Measurements from ENCODE around the gene SRRT.
A peak's percentile ranks its signal among the peaks of the same experiment; 100 is the strongest.

Gene SRRT

DNA sequence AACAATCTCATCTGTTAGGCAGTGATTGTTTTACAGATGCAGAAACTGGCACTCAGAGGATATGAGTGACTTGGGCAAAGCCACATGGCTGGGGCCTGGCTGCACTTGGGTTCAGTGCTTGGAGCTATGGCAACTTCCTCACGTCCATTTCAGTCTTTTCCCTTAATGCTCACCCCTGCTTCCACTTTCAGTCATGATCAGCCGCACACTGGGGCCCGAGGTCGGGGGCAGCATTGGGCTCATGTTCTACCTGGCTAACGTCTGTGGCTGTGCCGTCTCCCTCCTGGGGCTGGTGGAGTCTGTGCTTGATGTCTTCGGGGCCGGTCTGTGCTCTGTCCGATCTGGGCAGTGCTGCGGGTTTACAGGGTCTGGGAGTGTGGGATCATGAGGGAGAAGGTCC, 19.4 kb upstream of the SRRT start:
- peak; percentile 0 for DNase-seq (ENCODE audit: low spot score)

DNA sequence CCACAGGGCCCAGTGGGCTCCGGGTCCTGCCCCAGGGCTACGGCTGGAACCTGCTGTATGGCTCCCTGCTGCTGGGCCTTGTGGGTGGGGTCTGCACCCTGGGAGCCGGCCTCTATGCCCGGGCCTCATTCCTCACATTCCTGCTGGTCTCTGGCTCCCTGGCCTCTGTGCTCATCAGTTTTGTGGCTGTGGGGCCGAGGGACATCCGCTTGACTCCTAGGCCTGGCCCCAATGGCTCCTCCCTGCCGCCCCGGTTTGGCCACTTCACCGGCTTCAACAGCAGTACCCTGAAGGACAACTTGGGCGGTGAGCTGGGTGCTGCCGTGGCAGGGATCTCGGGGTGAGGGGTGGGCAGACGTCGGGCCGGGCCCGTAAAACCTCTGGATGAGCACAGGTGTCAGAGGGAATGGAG, 18.0 kb upstream of the SRRT start:
- DNase-seq (ENCODE audit: low spot score), result peak; percentile 2

DNA sequence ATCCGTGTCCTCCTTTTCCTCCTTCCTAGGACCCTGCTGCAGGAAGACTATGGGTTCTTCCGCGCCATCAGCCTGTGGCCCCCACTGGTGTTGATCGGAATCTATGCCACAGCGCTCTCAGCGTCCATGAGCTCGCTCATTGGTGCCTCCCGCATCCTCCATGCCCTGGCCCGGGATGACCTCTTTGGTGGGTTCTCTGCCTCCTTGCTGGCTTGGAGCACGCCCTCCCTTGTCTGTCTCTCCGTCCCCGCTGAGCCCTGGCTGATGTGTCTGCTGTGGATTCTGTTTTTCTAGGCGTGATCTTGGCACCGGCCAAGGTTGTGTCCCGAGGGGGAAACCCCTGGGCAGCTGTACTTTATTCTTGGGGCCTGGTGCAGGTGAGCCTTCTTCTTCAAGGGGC, 15.0 kb upstream of the SRRT start:
- DNase-seq (ENCODE audit: low spot score), result peak; percentile 2

DNA sequence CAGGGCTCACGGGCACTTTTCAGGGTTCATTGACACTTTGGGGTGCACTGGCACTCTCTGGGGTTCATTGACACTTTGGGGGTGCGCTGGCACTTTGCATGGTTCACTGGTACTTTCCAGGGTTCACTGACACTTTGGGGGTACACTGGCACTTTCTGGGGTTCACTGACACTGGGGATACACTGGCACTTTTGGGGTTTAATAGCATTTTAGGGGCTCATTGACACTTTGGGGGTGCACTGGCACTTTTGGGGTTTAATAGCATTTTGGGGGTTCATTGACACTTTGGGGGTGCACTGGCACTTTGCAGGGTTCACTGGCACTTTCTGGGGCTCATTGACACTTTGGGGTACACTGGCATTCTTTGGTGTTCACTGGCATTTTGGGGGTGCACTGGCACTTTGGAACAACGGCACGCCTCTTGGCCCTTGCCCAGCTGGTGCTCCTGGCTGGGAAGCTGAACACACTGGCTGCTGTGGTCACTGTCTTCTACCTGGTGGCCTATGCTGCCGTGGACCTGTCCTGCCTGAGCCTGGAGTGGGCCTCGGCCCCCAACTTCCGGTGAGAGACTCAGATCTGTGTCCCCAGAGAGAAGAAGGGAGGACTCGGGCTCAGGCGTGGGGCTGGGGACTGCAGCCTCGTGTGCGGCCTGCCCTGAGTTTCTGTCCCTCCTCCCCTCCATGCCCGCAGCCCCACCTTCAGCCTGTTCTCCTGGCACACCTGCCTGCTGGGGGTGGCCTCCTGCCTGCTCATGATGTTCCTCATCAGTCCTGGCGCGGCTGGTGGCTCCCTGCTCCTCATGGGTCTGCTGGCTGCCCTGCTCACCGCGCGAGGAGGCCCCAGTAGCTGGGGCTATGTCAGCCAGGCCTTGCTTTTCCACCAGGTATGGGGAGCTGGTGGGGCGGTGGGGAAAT, 13.9 kb upstream of the SRRT start:
- DNase-seq (ENCODE audit: low spot score), result no peak

DNA sequence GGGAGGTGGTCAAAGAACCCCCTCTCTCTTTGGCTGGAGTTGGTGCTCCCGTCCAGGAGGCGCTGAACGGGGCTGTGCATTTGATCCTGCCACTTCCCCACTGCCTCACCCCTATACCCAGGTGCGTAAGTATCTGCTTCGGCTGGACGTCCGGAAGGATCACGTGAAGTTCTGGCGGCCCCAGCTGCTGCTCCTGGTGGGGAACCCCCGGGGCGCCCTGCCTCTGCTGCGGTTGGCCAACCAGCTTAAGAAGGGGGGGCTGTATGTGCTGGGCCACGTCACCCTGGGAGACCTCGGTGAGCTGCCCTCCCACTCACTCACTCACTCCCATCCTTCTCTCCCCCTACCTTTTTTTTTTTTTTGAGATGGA, 13.3 kb upstream of the SRRT start:
- DNase-seq (ENCODE audit: low spot score), result no peak

DNA sequence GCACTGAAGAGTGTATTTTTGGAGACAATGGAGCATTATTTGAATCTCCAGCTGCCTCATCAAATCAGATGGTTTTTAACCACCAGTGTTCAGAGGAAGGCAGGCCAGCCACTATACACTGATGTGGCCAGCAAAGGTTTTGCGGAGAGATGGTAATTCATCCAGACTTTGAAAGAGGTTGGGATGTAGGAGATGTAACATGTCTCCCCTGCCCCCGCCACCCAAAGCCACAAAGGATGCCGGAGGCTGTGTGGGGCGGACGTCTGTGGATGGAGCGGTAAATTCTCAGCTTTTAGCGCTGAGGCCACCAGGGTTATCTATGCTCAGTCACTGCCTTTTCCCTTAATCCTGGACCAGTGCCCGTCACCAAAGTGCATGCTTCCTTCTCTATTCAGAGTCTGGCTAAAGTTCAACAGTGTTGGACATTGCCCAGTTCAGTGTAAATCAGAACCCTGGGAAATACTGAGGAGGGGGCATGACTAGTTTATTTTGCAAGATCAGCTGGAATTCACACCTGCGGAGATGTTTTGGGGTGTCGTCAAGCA, 11.4 kb upstream of the SRRT start:
- DNase-seq (ENCODE audit: low spot score), result no peak

DNA sequence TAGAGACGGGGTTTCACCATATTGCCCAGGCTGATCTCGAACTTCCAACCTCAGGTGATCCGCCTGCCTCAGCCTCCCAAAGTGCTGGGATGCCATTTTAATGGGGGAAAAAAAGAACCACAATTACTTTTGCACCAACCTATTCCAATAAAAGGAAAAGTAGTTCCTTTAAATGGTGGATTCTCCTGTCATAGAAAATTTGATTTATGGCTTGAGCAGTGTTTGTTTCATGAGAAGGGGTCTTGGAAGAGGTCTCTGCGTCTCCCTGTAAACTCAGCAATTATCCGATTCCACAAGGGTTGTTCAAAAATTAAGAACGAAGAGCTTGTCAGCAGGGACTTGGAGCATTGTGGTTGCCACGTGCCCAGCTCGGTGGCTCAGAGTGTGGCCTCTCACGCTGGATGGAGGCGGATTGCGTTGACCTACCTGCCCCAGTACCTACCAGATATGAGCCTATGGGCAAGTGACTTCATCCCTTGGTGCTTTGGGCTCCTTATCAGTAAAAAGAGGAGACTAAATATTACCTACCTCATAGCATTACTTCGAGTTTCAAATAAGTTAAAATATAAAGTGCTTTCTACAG, 10.5 kb upstream of the SRRT start:
- no peak for DNase-seq (ENCODE audit: low spot score)

DNA sequence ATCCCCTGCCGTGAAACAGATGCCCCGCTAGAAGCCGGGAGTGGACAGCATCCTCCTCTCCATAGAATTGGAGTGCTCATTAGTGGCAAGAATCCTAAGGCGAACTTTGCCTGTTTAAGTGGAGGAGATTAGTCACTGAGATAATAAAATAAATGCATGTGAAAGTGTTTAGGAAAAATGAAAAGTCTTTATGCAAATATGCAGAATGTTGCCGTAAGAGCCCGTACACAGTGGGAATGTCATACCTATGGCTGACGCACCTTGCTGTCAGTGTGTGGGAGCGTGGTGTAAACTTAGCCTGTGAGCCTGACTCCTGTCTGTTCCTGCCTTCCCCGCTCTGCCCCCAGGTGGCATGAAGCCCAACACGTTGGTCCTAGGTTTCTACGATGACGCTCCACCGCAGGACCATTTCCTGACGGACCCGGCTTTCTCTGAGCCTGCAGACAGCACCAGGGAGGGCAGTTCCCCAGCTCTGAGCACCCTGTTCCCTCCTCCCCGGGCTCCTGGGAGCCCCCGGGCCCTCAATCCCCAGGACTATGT, 9.5 kb upstream of the SRRT start:
- DNase-seq (ENCODE audit: low spot score), result no peak

DNA sequence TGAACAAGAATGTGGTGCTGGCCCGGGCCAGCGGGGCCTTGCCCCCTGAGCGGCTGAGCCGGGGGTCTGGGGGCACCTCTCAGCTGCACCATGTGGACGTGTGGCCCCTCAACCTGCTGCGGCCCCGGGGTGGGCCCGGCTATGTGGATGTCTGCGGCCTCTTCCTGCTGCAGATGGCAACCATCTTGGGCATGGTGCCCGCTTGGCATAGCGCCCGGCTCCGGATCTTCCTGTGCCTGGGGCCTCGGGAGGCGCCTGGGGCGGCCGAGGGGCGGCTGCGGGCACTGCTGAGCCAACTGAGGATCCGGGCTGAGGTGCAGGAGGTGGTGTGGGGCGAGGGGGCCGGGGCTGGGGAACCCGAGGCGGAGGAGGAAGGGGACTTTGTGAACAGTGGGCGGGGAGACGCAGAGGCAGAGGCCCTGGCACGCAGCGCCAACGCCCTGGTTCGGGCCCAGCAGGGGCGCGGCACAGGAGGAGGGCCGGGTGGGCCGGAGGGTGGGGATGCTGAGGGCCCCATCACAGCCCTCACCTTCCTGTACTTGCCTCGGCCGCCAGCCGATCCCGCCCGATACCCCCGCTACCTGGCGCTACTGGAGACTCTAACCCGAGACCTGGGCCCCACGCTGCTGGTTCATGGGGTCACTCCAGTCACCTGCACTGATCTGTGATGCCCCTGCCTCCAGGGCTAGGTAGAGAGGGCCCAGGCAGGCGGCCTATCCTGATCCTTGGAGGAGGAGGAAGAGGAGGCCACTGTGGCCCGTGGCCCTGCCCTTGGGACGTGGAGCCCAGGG, 8.8 kb upstream of the SRRT start:
- no peak for DNase-seq (ENCODE audit: low spot score)

DNA sequence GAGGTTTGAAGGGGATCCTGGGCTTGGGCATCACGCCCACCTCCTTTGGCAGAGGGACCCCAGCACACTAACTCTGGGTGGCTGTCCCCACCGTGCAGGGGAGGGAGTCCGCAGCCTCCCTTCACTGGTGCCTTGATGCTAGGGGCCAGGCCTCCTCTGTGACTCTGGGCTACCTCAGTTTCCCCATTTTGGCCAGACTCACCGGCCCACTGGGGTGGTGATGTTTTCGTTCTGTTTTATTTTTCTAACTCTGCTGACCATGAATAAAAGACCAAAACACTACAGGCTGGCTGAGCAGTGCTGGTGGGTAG, 8.2 kb upstream of the SRRT start:
- DNase-seq (ENCODE audit: low spot score), result no peak

DNA sequence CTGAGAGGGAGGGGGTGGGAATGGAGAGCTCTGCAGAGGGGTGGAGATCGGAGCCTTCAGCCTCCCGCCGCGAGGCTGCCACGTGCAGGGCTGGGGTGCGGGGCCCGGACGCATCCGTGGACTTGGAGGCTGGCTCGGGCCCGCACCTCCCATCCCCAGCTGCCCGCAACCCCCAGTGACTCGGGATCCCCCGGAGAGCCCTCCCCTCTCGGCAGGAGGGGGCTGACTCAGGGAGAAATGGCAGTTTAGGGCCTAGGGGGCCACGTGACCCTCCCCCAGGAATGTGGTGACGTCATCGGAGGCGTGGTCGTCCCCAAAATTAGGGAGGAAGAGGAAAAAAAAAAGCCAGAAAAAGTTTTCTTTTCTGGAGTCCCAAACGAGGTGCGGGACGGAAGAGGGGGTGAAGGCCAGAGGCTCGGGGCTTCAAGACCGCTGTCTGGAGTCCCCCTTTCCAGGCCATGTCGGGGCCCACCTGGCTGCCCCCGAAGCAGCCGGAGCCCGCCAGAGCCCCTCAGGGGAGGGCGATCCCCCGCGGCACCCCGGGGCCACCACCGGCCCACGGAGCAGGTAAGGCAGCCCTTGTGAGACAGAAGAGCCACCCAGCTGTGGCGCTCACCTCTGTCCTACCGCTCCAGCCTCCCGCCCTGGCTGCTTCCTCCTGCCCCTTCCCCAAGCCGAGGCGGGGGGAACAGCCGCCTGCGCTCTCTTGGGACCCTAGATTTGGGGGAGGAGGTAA, 7.7 kb upstream of the SRRT start, which contains the start of gene TRIP6:
TRIP6 (plus strand) TSS at position 348 of the 736 bp plus-strand sequence; CDS start at position 459, 111 bp downstream.
- DNase-seq (ENCODE audit: low spot score), result peak; percentile 98

DNA sequence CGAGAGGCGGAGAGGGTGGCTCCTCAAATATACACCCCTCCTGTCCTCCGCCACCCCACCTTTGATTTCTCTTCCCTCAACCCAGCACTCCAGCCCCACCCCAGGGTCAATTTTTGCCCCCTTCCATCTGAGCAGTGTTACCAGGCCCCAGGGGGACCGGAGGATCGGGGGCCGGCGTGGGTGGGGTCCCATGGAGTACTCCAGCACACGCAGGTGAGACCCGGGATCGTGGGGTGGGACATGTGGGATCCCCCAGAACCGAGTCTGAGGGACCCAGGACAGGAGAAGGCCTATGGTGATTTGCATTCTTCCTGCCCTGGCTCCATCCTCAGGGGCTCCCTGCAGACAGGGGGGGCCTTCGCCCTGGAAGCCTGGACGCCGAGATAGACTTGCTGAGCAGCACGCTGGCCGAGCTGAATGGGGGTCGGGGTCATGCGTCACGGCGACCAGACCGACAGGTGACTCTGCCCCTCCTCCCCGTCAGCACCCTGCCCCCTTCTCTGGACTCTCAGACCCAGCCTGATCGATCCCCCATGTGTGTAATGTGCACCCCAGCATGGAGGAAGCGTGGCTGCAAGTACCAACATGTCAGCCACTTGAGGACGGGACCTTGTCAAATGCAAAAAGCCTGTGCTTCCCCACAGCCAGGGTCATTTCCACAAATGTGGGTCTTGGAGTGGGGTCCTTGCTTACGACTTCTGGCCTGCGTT, 7.0 kb upstream of the SRRT start:
- DNase-seq (ENCODE audit: low spot score), result no peak

DNA sequence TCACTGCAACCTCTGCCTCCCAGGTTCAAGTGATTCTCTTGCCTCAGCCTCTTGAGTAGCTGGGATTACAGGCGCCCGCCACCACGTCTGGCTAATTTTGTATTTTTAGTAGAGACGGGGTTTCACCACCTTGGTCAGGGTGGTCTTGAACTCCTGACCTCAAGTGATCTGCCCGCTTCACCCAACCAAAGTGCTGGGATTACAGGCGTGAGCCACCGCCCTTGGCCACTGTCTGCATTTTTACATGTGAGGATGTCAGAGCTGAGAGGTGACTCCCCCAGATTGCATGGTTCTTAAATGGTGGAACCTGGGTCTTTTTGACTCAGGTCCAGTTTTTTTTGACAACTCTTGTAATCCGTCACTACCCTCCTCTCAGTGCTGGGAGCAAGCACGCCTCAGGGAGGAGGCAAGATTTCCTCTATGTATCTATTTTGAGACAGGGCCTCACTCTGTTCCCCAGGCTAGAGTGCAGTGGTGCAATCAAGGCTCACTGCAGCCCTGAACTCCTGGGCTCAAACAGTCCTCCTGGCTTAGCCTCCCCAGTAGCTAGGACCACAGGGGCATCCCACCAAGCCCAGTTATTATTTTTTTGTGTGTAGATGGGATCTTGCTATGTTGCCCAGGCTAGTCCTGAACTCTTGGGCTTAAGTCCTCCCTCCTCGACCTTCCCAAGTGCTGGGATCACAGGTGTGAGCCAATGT, 1.2 kb upstream of the SRRT start:
- no peak for DNase-seq (ENCODE audit: low spot score)

DNA sequence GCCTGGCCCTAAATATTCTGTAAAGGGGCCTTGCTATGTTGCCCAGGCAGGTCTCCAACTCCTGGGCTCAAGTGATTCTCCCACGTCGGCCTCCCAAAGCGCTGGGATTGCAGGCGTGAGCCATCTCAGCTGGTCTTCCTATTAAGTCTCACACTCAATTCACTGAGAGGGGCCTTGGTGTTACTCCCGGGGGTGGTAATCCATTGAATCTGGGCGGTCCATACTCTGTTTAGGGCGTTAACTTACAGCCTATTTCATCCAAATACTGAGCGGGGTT, 665 bp upstream of the SRRT start:
- DNase-seq (ENCODE audit: low spot score), result no peak

DNA sequence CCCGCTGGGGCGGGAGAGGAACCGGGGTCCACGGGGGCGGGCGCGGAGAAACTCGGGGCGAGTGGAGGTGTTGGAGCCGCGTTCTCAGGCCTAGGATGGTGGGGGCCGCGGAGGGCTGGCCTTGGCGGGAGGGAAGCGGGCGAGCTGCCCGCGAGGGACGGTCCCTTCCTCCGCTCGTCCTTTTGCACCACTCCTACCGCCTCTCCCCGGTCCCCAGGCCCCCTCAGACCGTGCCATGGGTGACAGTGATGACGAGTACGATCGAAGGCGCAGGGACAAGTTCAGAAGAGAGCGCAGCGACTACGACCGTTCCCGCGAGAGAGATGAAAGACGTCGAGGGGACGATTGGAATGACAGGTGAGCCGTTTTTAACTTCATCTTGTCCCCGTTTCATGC, 451 bp downstream of the SRRT start:
- no peak for DNase-seq (ENCODE audit: low spot score)

DNA sequence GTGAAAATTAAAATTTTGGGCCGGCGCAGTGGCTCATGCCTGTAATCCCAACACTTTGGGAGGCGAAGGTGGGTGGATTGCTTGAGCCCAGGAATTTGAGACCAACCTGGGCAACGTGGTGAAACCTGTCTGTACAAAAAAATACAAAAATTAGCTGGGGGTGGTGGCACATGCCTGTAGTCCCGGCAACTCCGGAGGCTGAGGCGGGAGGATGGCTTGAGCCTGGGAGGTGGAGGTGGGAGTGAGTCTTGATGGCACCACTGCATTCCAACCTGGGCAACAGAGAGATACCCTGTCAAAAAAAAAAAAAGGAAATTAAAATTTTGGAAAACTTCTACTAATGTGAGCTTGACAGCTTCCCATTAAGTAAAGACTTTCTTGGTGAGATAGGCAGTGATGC, 3.1 kb downstream of the SRRT start:
- no peak for DNase-seq (ENCODE audit: low spot score)

DNA sequence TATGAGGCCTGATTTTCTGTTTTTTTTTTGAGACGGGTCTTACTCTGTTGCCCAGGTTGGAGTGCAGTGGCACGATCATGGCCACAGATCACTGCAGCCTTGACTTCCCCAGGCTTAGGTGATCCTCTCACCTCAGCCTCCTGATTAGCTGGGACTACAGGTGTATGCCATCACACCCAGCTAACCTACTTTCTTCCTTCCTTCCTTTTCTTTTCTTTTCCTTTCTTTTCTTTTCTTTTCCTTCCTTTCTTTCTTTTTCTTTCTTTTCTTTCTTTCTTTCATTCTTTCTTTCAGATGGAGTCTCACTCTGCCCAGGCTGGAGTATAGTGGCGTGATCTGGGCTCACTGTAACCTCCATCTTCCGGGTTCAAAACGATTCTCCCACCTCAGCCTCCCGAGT, 3.8 kb downstream of the SRRT start:
- no peak for DNase-seq (ENCODE audit: low spot score)

DNA sequence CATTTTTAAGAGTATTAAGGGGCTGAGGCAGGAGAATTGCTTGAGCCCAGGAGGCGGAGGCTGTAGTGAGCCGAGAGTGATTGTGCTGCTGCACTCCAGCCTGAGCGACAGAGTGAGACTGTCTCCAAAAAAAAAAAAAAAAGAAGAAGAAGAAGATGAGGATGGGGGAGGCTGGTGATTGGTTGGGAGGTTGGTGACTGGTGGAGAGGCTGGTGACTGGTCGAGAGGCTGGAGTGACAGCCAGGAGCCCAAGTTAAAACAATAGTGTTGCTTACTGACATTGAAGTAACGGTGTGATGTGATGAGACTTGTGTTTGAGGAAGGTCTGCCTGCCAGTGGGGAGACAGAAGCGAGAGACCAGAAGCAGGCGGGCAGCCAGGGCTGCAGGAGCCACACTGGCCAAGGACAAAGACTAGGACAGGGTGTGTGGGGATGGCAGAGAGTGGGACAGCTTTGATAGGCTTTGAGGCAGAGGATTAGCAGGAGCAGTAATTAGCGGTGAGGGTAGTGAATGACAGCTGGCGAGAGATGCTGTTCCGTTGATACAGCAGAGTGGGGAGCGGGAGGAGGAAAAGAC, 4.9 kb downstream of the SRRT start:
- no peak for DNase-seq (ENCODE audit: low spot score)

DNA sequence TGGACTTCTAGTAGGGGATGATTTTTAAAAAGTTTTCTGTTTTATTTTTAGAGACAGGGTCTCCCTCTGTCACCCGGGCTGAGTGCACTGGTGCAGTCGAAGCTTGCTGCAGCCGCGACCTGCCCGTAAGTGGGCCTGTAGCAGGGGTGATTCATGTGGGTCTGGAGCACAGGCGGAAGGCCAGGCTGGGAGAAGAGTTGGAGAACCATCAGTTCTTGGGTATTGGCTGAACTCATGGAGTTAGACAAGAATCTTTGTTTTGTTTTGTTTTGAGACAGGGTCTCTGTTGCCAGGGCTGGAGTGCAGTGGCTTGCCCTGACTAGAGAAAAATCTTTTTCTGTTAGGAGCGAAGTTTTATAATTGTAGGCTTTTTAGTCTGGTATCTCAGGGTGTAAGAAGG, 5.7 kb downstream of the SRRT start:
- DNase-seq (ENCODE audit: low spot score), result no peak

DNA sequence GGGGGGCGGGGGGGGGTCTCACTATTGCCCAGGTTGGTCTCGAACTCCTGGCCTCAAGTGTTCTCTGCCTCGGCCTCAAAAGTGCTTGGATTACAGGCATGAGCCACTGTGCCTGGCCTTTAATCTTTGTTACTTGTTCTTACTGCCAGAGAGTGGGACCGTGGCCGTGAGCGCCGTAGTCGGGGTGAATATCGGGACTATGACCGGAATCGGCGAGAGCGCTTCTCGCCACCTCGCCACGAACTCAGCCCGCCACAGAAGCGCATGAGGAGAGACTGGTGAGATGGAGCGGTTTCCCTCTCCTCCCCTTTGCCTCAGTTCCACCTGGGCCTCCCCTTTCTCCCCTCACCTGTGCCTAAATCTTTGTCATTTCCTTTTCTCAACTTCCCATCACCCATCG, 6.2 kb downstream of the SRRT start:
- DNase-seq (ENCODE audit: low spot score), result no peak

Measured in AG08396 (cell line).